ENCODE data around the gene RNASET2. TPM values are rescaled to one million over a fixed set of nuclear protein-coding genes. Genes with fewer than 3 reads are reported as not detected.

The RNASET2 gene
- total and polyA plus RNA-seq, 2 of the 13 experiments (the other 11 are each of a cell fraction or from before 2014, with no cell fraction given): 44.6 to 597 TPM

GRCh38 chr6:166906376-166907044 is 49.8 kb downstream of the RNASET2 start:
- POLR2A ChIA-PET: no interaction called here
- H3K9me3 ChIP-seq (ENCODE audit: low read length): no peaks in the 10 kb centered on the region
- in situ Hi-C loops (cut with HindIII; ENCODE audit: extremely low pct_ligation_motif_present, low pct_unique_long_range_greater_than_20kb): no loop called here
- no peaks in the 10 kb centered on the region; a peak in 1 of 5 replicates for H3K36me3 ChIP-seq (replicated peaks in 1 of 2; ENCODE audit: control insufficient read depth in 1 of 2, insufficient read depth in 2 of 2, low read length in 2 of 2)
- no peak for TF ChIP-seq ZSCAN29 (CRISPR knock-in tag; conservative IDR thresholded peaks at IDR 0.05)
- CTCF ChIA-PET (ENCODE audit: low intra/inter-chr PET ratio, low total read pairs): no interaction called here
- intact Hi-C loops (cut with micrococcal nuclease; ENCODE audit: unreplicated experiment): no loop called here
- DNase-seq (ENCODE audit: low spot score): no peak
- 76% methylated on average over 17 of the region's 17 CpGs for WGBS (ENCODE audit: low lambda C conversion rate)
- no peak overlapping the region for H3K4me2 ChIP-seq (ENCODE audit: low read depth, low read length)
- H3K79me2 ChIP-seq (ENCODE audit: insufficient read depth, low read length): no peaks in the 10 kb centered on the region
- no peaks in the 10 kb centered on the region for H3K27me3 ChIP-seq (ENCODE audit: control insufficient read depth in 1 of 2, insufficient read depth in 2 of 2, low read length in 2 of 2)
- ATAC-seq: no peak
- no peak overlapping the region for H3K4me3 ChIP-seq (replicated peaks in 1 of 3; ENCODE audit: insufficient read depth in 1 of 3, low read depth in 2 of 3, low read length in 3 of 3)
- FAIRE-seq: no peak
- H4K20me1 ChIP-seq (ENCODE audit: insufficient read depth, low read length): no peaks in the 10 kb centered on the region
- no peak overlapping the region for H3K27ac ChIP-seq (ENCODE audit: extremely low read length, insufficient read depth, low read length)
- no peak overlapping the region for H2AFZ ChIP-seq (ENCODE audit: low read length)
- H3K9ac ChIP-seq (ENCODE audit: insufficient read depth, low read depth, low read length): no peak overlapping the region
- H3K4me1 ChIP-seq (ENCODE audit: insufficient read depth, low read length): no peaks in the 10 kb centered on the region
- BruUV-seq (replicated peaks): no TSS peak

DNA sequence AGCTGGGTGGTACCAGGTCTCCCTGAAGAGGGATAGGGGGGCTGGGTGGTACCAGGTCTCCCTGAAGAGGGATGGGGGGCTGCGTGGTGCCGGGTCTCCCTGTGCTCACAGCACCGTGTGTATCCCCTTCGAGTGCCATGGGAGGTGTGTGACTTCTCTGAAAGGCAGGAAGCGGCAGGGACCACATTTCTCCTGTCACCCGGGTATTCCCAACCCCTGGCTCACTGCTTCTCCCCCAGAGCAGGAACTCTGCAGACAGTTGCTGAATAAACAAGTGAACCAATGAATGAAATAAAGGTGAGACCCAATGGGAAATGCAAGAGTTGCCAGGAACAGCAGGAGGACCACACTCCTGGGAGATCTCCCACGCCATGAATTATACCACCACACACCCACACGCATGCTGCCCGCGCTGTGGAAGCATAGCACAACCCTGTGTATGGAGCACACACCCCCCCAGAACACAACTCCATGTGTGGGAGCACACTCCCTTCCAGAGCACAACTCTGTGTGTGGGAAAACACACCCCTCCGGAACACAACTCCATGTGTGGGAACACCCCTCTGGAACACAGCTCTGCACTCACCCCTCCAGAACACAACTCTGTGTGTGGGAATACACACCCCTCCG is 50.7 kb downstream of the RNASET2 start:
- DNase-seq (ENCODE audit: low spot score) (no peak), FAIRE-seq (no peak), ATAC-seq (no peak)
- intact Hi-C loops (cut with micrococcal nuclease; ENCODE audit: unreplicated experiment): no loop called here
- no peak overlapping the region for H2AFZ ChIP-seq (ENCODE audit: low read length)
- ChIA-PET CTCF (ENCODE audit: low intra/inter-chr PET ratio, low total read pairs) (no interaction called here), POLR2A (no interaction called here)
- H3K79me2 ChIP-seq (ENCODE audit: insufficient read depth, low read length): no peaks in the 10 kb centered on the region
- H4K20me1 ChIP-seq (ENCODE audit: insufficient read depth, low read length): no peaks in the 10 kb centered on the region
- WGBS (ENCODE audit: low lambda C conversion rate): 62% methylated on average over 7 of the region's 12 CpGs
- H3K27me3 ChIP-seq (ENCODE audit: control insufficient read depth in 1 of 2, insufficient read depth in 2 of 2, low read length in 2 of 2): no peaks in the 10 kb centered on the region
- no peaks in the 10 kb centered on the region; a peak in 1 of 5 replicates for H3K36me3 ChIP-seq (replicated peaks in 1 of 2; ENCODE audit: control insufficient read depth in 1 of 2, insufficient read depth in 2 of 2, low read length in 2 of 2)
- no peaks in the 10 kb centered on the region for H3K9me3 ChIP-seq (ENCODE audit: low read length)
- H3K4me3 ChIP-seq (replicated peaks in 1 of 3; ENCODE audit: insufficient read depth in 1 of 3, low read depth in 2 of 3, low read length in 3 of 3): no peak overlapping the region
- H3K27ac ChIP-seq (ENCODE audit: extremely low read length, insufficient read depth, low read length): no peak overlapping the region
- H3K4me1 ChIP-seq (ENCODE audit: insufficient read depth, low read length): no peaks in the 10 kb centered on the region
- H3K4me2 ChIP-seq (ENCODE audit: low read depth, low read length): no peak overlapping the region
- no TSS peak for BruUV-seq (replicated peaks)
- in situ Hi-C loops (cut with HindIII; ENCODE audit: extremely low pct_ligation_motif_present, low pct_unique_long_range_greater_than_20kb): no loop called here
- H3K9ac ChIP-seq (ENCODE audit: insufficient read depth, low read depth, low read length): no peak overlapping the region
- TF ChIP-seq TBL1XR1 (IDR thresholded peaks at IDR 0.05; ENCODE audit: borderline replicate concordance, low read length, partially characterized antibody) (no peak), MNT (IDR thresholded peaks at IDR 0.05) (no peak), ZBTB38 (CRISPR knock-in tag; IDR thresholded peaks at IDR 0.05) (no peak), TP53 (CRISPR knock-in tag; conservative IDR thresholded peaks at IDR 0.05) (no peak), THYN1 (CRISPR knock-in tag; IDR thresholded peaks at IDR 0.05; ENCODE audit: borderline replicate concordance, low read depth) (no peak), NFYC (CRISPR knock-in tag; IDR thresholded peaks at IDR 0.05) (no peak), DPF2 (CRISPR knock-in tag; IDR thresholded peaks at IDR 0.05; ENCODE audit: borderline replicate concordance, low read depth) (no peak), ZFP90 (CRISPR knock-in tag; IDR thresholded peaks at IDR 0.05; ENCODE audit: borderline replicate concordance) (no peak), RBFOX2 (IDR thresholded peaks at IDR 0.05; ENCODE audit: low read depth, low read length) (no peak), TFDP2 (CRISPR knock-in tag; IDR thresholded peaks at IDR 0.05) (no peak), ZNF44 (CRISPR knock-in tag; IDR thresholded peaks at IDR 0.05) (no peak)
- TF ChIP-seq, protein P1, sequence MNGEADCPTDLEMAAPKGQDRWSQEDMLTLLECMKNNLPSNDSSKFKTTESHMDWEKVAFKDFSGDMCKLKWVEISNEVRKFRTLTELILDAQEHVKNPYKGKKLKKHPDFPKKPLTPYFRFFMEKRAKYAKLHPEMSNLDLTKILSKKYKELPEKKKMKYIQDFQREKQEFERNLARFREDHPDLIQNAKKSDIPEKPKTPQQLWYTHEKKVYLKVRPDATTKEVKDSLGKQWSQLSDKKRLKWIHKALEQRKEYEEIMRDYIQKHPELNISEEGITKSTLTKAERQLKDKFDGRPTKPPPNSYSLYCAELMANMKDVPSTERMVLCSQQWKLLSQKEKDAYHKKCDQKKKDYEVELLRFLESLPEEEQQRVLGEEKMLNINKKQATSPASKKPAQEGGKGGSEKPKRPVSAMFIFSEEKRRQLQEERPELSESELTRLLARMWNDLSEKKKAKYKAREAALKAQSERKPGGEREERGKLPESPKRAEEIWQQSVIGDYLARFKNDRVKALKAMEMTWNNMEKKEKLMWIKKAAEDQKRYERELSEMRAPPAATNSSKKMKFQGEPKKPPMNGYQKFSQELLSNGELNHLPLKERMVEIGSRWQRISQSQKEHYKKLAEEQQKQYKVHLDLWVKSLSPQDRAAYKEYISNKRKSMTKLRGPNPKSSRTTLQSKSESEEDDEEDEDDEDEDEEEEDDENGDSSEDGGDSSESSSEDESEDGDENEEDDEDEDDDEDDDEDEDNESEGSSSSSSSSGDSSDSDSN (CRISPR knock-in tag; IDR thresholded peaks at IDR 0.05): no peak

Measured in HepG2 (cell line).